Aorta (tissue), 5 donors: ENCODE data around the gene SP110. TPM values are rescaled to one million over a fixed set of nuclear protein-coding genes. Genes with fewer than 3 reads are reported as not detected.

ENCODE experiments used
- ATAC-seq: fragments of 200-7000 bp; cut with Tn5 transposase; one replicate; pipeline ENCODE4 v1.9.1; 2022; ENCODE audit warnings: moderate library complexity; ENCODE audit not compliant: low FRiP score
- DNase-seq, 2 donors: peaks; one replicate each; pipeline ENCODE4 v3.0.0-alpha.2; 2020
- H3K27ac ChIP-seq, 2 donors: one replicate each; pipeline ENCODE4 v1.5.1; 2013; ENCODE audit warnings: low read length in 2 of 2, mild to moderate bottlenecking in 2 of 2, moderate library complexity in 2 of 2, control low read depth in 1 of 2, inconsistent platforms in 1 of 2, low read depth in 1 of 2
- H3K27me3 ChIP-seq, 2 donors: one replicate each; pipeline ENCODE4 v1.6.1; 2013; ENCODE audit warnings: control low read depth in 1 of 2, low read length in 1 of 2, mild to moderate bottlenecking in 1 of 2, moderate library complexity in 1 of 2; ENCODE audit not compliant: insufficient read depth in 2 of 2, control insufficient read depth in 1 of 2
- H3K36me3 ChIP-seq, 2 donors: one replicate each; pipeline ENCODE4 v1.6.1; 2013; ENCODE audit warnings: control low read depth in 1 of 2, low read length in 1 of 2, mild to moderate bottlenecking in 1 of 2; ENCODE audit not compliant: insufficient read depth in 2 of 2, control insufficient read depth in 1 of 2
- H3K4me1 ChIP-seq, 2 donors: one replicate each; pipeline ENCODE4 v1.6.1; 2013; ENCODE audit warnings: low read length in 2 of 2, control low read depth in 1 of 2, mild to moderate bottlenecking in 1 of 2, moderate library complexity in 1 of 2; ENCODE audit not compliant: insufficient read depth in 2 of 2, control insufficient read depth in 1 of 2
- H3K4me3 ChIP-seq, 2 donors: one replicate each; pipeline ENCODE4 v1.5.1; 2013; ENCODE audit warnings: low read length in 2 of 2, control low read depth in 1 of 2, mild to moderate bottlenecking in 1 of 2
- H3K9me3 ChIP-seq: one replicate; pipeline ENCODE4 v1.6.1; 2013; ENCODE audit warnings: mild to moderate bottlenecking, low read length; ENCODE audit not compliant: control insufficient read depth
- WGBS, 2 donors: extraction: QIAGEN DNeasy Blood & Tissue Kit; methylation state at CpG; one replicate each; pipeline ENCODE4 v1.1.7; 2013; 5-methylcytosine and 5-hydroxymethylcytosine counted together
- intact Hi-C, 2 donors: fragments of 100-400 bp; cut with DNase I; formaldehyde crosslinking; loops; one replicate each; pipeline versions ENCODE4 v1.14.2 to v1.15.0; 2022
- polyA plus RNA-seq, 2 donors: library from polyadenylated mRNA; stranded (reverse); fragments of 200-250 nt; gene quantifications; one replicate each; pipeline ENCODE4 v1.2.3, GENCODE V29; 2013
- total RNA-seq, 2 donors: library from RNA; stranded (reverse); fragmentation: NEBNext Ultra II Directional; extraction: Animal tissue kit (Norgen Biotek cat#: 25700); gene quantifications; one replicate each; pipeline ENCODE4 v1.2.1, GENCODE V29; 2021
- donor health status: healthy with polysubstance abuse.
- donor health status: Bipolar disorder and iron deficiency.
- donor health status: DM: no; HTN: no; CAD: no.
- donor health status: DM: no; HTN: no; CAD: no.
- donor health status: DM: yes; HTN: yes; CAD: no.

The SP110 gene
- total and polyA plus RNA-seq, 4 donors, result 10.5 to 46.1 (median 20.7) TPM

DNA sequence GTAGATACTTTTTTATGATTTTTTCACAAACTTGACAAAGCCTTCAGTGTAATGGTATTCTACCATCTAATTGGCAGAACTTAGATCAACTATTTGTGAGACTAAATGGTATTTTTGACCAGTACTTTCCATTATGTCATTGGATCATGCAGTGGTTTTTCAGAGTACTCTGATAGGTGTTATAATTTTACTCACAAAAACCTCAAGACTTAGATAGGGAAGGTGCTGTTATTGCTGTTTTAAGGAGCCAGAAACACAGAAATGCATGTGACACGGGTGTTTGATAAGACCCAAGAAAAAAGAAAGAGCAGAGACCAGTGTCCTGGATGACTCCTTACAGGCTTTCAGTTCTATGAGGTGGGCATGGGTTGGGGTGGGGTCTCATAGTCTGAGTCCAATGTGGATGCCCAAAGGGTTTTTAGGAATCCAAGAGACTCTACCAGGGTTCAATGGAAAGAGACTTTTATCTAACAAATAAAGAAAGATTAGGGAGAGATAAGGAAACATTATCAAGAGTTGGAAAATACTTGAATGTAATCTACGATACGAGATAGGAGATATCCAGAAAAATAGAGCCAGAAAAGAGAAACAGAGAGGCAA lies 37.0 kb upstream of the SP110 start:
- ATAC-seq, result no peak
- 66 to 70% methylated on average over 3 of the region's 3 CpGs for WGBS, 2 donors
- Histone ChIP-seq H3K36me3 (no peaks in the 10 kb centered on the region), H3K9me3 (no peaks in the 10 kb centered on the region), H3K27me3 (no peaks in the 10 kb centered on the region), H3K4me1 (no peaks in the 10 kb centered on the region), H3K27ac (no peak overlapping the region), H3K4me3 (no peak overlapping the region)
- intact Hi-C loops, result no loop called here
- no peak for DNase-seq

DNA sequence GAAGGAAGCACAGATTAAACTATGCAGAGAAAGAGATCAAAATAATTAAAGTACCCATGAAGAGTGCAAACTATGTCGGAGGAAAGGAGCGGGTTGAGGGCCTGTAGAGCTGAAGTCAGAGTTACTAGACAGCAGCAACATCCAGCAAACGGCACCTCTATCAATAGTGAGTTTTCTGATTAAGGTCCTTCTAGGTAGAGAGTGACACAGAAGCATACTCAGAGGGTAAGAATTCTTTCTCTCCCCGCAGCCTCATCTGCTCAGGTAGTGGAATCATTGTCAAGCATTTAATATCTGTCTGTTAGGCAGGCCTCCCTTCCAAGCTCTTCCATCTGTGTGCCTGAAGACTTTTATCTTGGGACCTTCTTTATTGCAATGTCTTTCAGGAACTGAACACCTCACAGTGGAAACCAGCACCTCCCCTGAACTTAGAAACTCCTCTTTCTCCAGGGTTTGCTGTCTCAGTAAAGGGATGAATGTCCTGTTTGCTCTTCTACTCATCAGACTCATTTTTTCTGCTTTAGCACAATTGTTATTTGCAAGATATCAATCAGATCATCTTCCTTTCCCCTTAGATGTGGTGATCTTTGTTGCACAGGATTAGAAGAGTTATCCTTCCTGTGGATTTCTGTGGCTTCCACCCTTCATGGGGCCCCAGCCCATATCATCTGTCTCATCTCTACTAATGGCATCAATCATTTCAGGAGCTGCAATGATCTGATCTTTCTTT lies 34.5 kb upstream of the SP110 start:
- no peak overlapping the region for H3K27ac ChIP-seq
- no peaks in the 10 kb centered on the region for H3K27me3 ChIP-seq
- no peak overlapping the region for H3K4me3 ChIP-seq
- no peak for ATAC-seq
- WGBS, 2 donors, result 82 to 85% methylated on average over 4 of the region's 4 CpGs
- no peak for DNase-seq
- H3K9me3 ChIP-seq, result no peaks in the 10 kb centered on the region
- H3K4me1 ChIP-seq, result no peaks in the 10 kb centered on the region
- H3K36me3 ChIP-seq, result no peaks in the 10 kb centered on the region
- intact Hi-C loops, result no loop called here

DNA sequence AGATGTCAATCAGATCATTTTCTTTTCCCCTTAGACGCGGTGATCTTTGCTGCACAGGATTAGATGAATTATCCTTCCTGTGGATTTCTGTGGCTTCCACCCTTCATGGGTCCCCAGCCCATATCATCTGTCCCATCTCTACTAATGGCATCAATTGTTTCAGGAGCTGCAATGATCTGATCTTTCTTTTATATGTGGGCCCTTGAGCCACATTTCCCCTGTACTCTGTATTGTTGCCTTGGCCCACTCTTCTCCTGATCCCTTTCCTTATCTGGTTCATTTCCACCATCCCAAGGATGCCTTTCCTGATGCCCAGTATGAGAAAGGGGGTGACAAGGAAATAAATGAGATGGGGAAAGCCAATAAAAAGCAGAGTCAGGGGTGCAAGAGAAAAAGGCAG lies 30.4 kb upstream of the SP110 start:
- Histone ChIP-seq H3K27ac (no peak overlapping the region), H3K27me3 (peaks cover 0 to 2% of the 10 kb centered on the region in 2 donors), H3K9me3 (no peaks in the 10 kb centered on the region), H3K4me1 (no peaks in the 10 kb centered on the region), H3K4me3 (no peak overlapping the region), H3K36me3 (no peaks in the 10 kb centered on the region)
- intact Hi-C loops, result no loop called here
- WGBS, 2 donors, result 91 to 97% methylated on average over 2 of the region's 2 CpGs
- ATAC-seq (no peak), DNase-seq (no peak)

DNA sequence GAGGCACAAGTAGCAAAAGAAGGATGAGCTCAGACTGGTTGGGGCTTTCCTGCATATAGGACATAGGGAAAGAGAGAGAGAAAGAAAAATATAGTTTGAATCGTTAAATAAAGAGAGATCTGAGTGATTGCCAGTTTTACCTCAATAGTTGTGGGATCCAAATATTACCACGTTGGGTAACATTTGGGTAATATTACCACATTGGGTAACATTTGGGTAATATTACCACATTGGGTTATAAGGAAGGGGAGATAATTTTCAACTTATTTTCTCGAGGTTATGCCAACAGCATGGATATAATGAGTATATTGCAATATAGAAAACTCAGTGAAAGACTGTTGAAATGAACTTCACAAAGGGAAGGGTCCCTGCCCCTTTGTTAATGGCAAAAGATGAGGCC lies 26.4 kb upstream of the SP110 start:
- DNase-seq (no peak), ATAC-seq (no peak)
- intact Hi-C loops, result no loop called here
- WGBS, 2 donors, result 64 to 68% methylated on average over 3 of the region's 3 CpGs
- Histone ChIP-seq H3K27ac (no peak overlapping the region), H3K4me1 (no peaks in the 10 kb centered on the region), H3K27me3 (peaks cover 0 to 2% of the 10 kb centered on the region in 2 donors), H3K9me3 (no peaks in the 10 kb centered on the region), H3K36me3 (no peaks in the 10 kb centered on the region), H3K4me3 (no peak overlapping the region)

DNA sequence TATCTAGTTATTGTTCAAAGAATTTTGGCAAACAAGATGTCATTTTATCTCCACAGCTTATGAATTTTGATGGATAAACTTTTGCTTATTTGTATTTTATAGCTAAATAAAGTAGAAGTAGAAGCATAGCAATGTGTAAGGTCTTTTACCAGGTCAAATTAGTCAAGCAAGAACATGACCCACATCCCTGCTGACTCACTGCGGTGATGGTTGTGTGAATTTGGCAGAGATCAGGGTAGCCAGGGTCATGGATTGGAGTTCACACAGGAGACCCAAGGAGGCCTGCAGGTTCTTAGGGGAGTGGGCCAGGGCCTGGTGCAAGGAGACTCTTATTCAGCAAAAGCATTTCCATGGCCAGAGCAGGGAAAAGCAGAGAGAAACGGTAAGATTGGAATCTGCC lies 24.4 kb upstream of the SP110 start:
- Histone ChIP-seq H3K36me3 (no peaks in the 10 kb centered on the region), H3K4me1 (no peaks in the 10 kb centered on the region), H3K27ac (no peak overlapping the region), H3K9me3 (no peaks in the 10 kb centered on the region), H3K27me3 (peaks cover 0 to 4% of the 10 kb centered on the region in 2 donors), H3K4me3 (no peak overlapping the region)
- 85 to 87% methylated on average over 2 of the region's 2 CpGs for WGBS, 2 donors
- DNase-seq, result no peak
- intact Hi-C loops, result no loop called here
- ATAC-seq, result no peak

DNA sequence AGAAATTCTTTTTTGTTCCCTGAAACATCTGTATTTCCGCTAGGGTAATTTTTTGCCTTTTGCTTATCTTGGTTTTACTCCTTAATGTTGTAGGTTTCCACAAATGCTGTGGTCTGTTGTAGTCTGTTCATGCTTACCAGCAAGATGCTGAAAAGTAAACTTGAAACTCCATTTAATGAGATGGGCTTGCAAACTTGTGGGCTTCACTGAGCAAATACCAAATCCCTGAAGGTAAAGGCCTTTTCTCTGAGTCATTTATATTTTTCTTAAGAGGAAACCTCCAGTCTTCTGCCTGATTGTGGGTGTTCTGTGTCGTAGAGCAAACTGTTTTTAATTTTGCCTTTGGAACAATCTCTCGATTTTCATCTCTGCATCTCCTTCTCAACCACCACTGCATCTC lies 15.1 kb upstream of the SP110 start:
- Histone ChIP-seq H3K4me1 (no peaks in the 10 kb centered on the region), H3K27ac (no peak overlapping the region), H3K27me3 (peaks cover 0 to 2% of the 10 kb centered on the region in 2 donors), H3K4me3 (no peak overlapping the region), H3K36me3 (no peaks in the 10 kb centered on the region), H3K9me3 (no peaks in the 10 kb centered on the region)
- WGBS, 2 donors, result 76 to 84% methylated on average over 3 of the region's 3 CpGs
- intact Hi-C loops, result no loop called here
- no peak for DNase-seq
- no peak for ATAC-seq

DNA sequence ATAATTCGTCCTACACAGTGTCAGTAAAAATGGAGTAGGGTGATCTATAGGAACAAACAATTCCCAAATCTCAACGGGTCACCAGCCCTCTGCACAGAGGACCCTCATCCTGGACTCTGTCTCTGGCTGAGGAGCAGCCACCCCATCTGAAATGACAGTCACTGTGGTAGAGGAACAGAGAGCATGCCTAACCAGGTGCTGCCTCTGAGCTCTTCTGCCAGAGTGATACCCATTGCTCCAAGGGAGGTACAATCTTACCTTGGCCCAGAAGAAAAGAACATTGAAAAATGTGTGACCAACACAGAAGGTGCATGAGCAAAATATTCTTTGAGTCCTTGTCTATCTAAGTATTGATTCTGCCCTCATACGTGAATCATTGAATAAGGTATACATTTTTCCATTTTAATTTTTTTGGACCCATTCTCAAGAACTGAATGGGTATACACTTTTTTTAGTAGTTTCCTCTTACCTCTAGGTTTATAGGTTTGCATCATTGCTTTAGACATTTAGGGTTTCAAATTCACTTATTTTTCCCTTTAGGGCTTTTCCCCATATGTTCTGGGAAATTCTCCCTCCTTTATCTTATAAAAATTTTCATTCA lies 14.4 kb upstream of the SP110 start:
- no peak overlapping the region for H3K27ac ChIP-seq
- no peaks in the 10 kb centered on the region for H3K9me3 ChIP-seq
- WGBS, 2 donors, result 69 to 87% methylated on average over 3 of the region's 3 CpGs
- ATAC-seq (no peak), DNase-seq (no peak)
- no peaks in the 10 kb centered on the region for H3K4me1 ChIP-seq
- no peaks in the 10 kb centered on the region for H3K27me3 ChIP-seq
- intact Hi-C loops, result no loop called here
- H3K36me3 ChIP-seq, result no peaks in the 10 kb centered on the region
- no peak overlapping the region for H3K4me3 ChIP-seq

DNA sequence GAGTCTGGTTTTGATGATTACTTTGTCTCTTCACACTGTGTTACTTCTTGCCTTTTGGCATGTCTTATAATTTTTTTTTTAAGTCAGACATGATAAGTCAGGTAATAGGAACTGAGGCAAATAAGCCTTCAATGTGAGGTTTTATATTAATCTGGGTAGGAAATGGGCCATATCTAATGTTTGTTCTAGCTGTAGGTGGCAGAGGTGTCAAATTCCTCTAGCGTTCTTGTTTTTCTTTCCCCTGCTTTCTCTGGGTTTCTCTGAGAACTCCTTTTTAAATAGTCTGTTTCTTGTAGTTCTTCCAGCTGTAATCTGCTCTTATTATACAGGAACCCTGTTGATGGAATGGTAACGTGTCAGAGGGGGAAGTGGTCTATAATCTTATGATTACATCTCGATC lies 11.5 kb upstream of the SP110 start:
- ATAC-seq, result no peak
- H3K9me3 ChIP-seq, result no peaks in the 10 kb centered on the region
- H3K36me3 ChIP-seq, result no peaks in the 10 kb centered on the region
- WGBS, 2 donors, result 38 to 39% methylated on average over 3 of the region's 3 CpGs
- intact Hi-C loops, result no loop called here
- H3K27me3 ChIP-seq, result no peaks in the 10 kb centered on the region
- no peak overlapping the region for H3K4me3 ChIP-seq
- DNase-seq, result no peak
- no peaks in the 10 kb centered on the region for H3K4me1 ChIP-seq
- H3K27ac ChIP-seq, result no peak overlapping the region
